ENCODE data around the gene C1QB. TPM values are rescaled to one million over a fixed set of nuclear protein-coding genes. Genes with fewer than 3 reads are reported as not detected.

Gene C1QB
- total RNA-seq, 1 experiment from 2014 or later: not detected

- BruUV-seq (replicated peaks): no TSS peak
- H3K27ac Mint-ChIP-seq (ENCODE audit: unreplicated experiment): no peak overlapping the region
- no peak for TF ChIP-seq CTCF (IDR thresholded peaks at IDR 0.05; ENCODE audit: unreplicated experiment)
- no peak overlapping the region for H3K4me3 Mint-ChIP-seq (ENCODE audit: low read depth, unreplicated experiment)
- H3K9me3 Mint-ChIP-seq (ENCODE audit: low read depth, unreplicated experiment): no peaks in the 10 kb centered on the region
- H3K4me1 Mint-ChIP-seq (ENCODE audit: low read depth, unreplicated experiment): no peaks in the 10 kb centered on the region
- DNase-seq: no peak
- intact Hi-C loops (cut with micrococcal nuclease; ENCODE audit: unreplicated experiment): no loop called here
- H3K36me3 Mint-ChIP-seq (ENCODE audit: insufficient read depth, unreplicated experiment): no peaks in the 10 kb centered on the region
- peaks cover 85% of the 10 kb centered on the region for H3K27me3 Mint-ChIP-seq (ENCODE audit: unreplicated experiment)
- CTCF ChIA-PET: no interaction called here
Observed at GRCh38 chr1:22626237-22627157, 26.5 kb upstream of the C1QB start.

DNA sequence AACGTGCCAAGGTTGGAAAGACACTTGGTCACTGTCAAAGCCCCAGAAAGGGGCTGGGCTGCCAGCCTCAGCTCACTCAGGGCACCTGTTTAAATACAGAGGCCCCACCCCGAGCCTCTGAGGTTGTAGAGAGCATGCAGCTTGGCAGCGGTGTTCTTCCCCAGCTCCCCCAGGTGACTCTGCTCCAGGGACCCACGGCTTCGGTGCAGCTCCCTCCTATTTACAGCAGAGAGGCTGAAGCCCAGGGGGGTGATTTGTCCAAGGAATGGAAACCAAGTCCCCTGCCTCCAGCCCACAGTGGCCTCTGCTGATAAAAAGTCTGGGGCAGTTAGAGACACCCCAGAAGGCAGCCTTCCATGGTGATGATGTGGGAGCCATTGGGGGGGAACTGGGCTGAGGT lies 25.7 kb upstream of the C1QB start:
- CTCF ChIA-PET: no interaction called here
- Mint-ChIP-seq H3K9me3 (ENCODE audit: low read depth, unreplicated experiment) (no peaks in the 10 kb centered on the region), H3K4me3 (ENCODE audit: low read depth, unreplicated experiment) (no peak overlapping the region), H3K27me3 (ENCODE audit: unreplicated experiment) (peaks cover 77% of the 10 kb centered on the region), H3K27ac (ENCODE audit: unreplicated experiment) (no peak overlapping the region), H3K4me1 (ENCODE audit: low read depth, unreplicated experiment) (no peaks in the 10 kb centered on the region), H3K36me3 (ENCODE audit: insufficient read depth, unreplicated experiment) (no peaks in the 10 kb centered on the region)
- intact Hi-C loops (cut with micrococcal nuclease; ENCODE audit: unreplicated experiment): no loop called here
- no TSS peak for BruUV-seq (replicated peaks)
- TF ChIP-seq CTCF (IDR thresholded peaks at IDR 0.05; ENCODE audit: unreplicated experiment): no peak
- no peak for DNase-seq

GRCh38 chr1:22628698-22629444 lies 24.2 kb upstream of the C1QB start:
- Mint-ChIP-seq H3K36me3 (ENCODE audit: insufficient read depth, unreplicated experiment) (no peaks in the 10 kb centered on the region), H3K27me3 (ENCODE audit: unreplicated experiment) (peaks cover 71% of the 10 kb centered on the region), H3K9me3 (ENCODE audit: low read depth, unreplicated experiment) (no peaks in the 10 kb centered on the region), H3K4me3 (ENCODE audit: low read depth, unreplicated experiment) (no peak overlapping the region), H3K27ac (ENCODE audit: unreplicated experiment) (no peak overlapping the region), H3K4me1 (ENCODE audit: low read depth, unreplicated experiment) (no peaks in the 10 kb centered on the region)
- DNase-seq: no peak
- intact Hi-C loops (cut with micrococcal nuclease; ENCODE audit: unreplicated experiment): no loop called here
- no TSS peak for BruUV-seq (replicated peaks)
- TF ChIP-seq CTCF (IDR thresholded peaks at IDR 0.05; ENCODE audit: unreplicated experiment): no peak
- CTCF ChIA-PET: interaction anchor here (0.7 kb wide), 1 partner anchor 514 kb away, joined by 3 read pairs; no protein-coding TSS in a partner anchor

DNA sequence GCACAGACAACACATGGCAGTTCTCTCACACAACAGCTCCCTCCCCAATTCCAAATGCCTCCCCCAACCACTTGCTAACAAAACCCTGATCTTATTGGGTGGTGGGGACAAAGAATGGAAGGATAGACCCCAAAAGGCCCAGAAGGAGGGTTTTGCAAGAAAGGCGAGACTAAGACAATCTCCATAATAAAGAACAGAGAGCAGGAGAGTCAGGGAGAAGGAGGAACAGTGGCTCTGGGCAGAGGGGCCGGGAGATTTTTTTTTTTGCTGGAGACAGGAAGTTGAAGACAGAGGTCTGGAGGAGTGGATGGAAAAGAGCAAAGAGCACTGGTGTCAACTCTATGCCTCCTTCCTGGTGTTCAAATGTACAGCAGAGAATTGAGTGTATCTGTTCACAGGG lies 23.1 kb upstream of the C1QB start:
- H3K4me1 Mint-ChIP-seq (ENCODE audit: low read depth, unreplicated experiment): no peaks in the 10 kb centered on the region
- no peak overlapping the region for H3K4me3 Mint-ChIP-seq (ENCODE audit: low read depth, unreplicated experiment)
- no peaks in the 10 kb centered on the region for H3K9me3 Mint-ChIP-seq (ENCODE audit: low read depth, unreplicated experiment)
- CTCF ChIA-PET: no interaction called here
- DNase-seq: no peak
- peaks cover 68% of the 10 kb centered on the region for H3K27me3 Mint-ChIP-seq (ENCODE audit: unreplicated experiment)
- intact Hi-C loops (cut with micrococcal nuclease; ENCODE audit: unreplicated experiment): no loop called here
- no TSS peak for BruUV-seq (replicated peaks)
- H3K27ac Mint-ChIP-seq (ENCODE audit: unreplicated experiment): no peak overlapping the region
- no peak for TF ChIP-seq CTCF (IDR thresholded peaks at IDR 0.05; ENCODE audit: unreplicated experiment)
- no peaks in the 10 kb centered on the region for H3K36me3 Mint-ChIP-seq (ENCODE audit: insufficient read depth, unreplicated experiment)

Measured in Calu3 (cell line).